Ovary (tissue), 9 donors: ENCODE results near the gene SYPL1. TPM values are rescaled to one million over a fixed set of nuclear protein-coding genes. Genes with fewer than 3 reads are reported as not detected.

Source experiments
- DNase-seq, 5 donors: peaks; one replicate each; pipeline ENCODE4 v3.0.0-alpha.2; 2019 to 2020
- H3K27ac ChIP-seq, 2 donors: fragments of 200-600 bp; one replicate each; pipeline versions ENCODE4 v1.5.1 to v1.8.0; 2019 to 2022
- H3K27me3 ChIP-seq: fragments of 200-600 bp; one replicate; pipeline ENCODE4 v1.8.0; 2022
- H3K36me3 ChIP-seq: fragments of 200-600 bp; sonication (generic); one replicate; pipeline ENCODE4 v1.5.1; 2019
- H3K4me1 ChIP-seq: one replicate; pipeline ENCODE4 v1.8.1; 2013; ENCODE audit warnings: mild to moderate bottlenecking, moderate library complexity; ENCODE audit not compliant: insufficient read depth
- H3K4me3 ChIP-seq: fragments of 200-600 bp; sonication (generic); one replicate; pipeline ENCODE4 v1.5.1; 2017
- H3K9me3 ChIP-seq, 2 donors: fragments of 200-600 bp in 1 of 2; sonication (generic) in 1 of 2; one replicate each; pipeline versions ENCODE4 v1.5.1 to v1.8.1; 2013 to 2019; ENCODE audit warnings: mild to moderate bottlenecking in 1 of 2, moderate library complexity in 1 of 2
- EP300 ChIP-seq: sonication (generic); formaldehyde crosslinking; IDR thresholded peaks from one replicate; pipeline ENCODE4 v1.6.1; 2017; ENCODE audit warnings: antibody characterized with exemption
- POLR2A ChIP-seq: fragments of 450-650 bp; IDR thresholded peaks from one replicate; pipeline ENCODE4 v1.6.1; 2017; ENCODE audit warnings: antibody characterized with exemption, mild to moderate bottlenecking, moderate library complexity
- WGBS, 3 donors: extraction: QIAGEN DNeasy Blood & Tissue Kit in 1 of 3; methylation state at CpG; one replicate each; pipeline versions ENCODE4 v1.1.5 to v1.1.7; 2013 to 2017; 5-methylcytosine and 5-hydroxymethylcytosine counted together
- intact Hi-C, 4 donors: fragments of 100-400 bp; cut with DNase I; formaldehyde crosslinking; loops; one replicate each; pipeline versions ENCODE4 v1.11.0 to v1.15.1; 2022 to 2023
- polyA plus RNA-seq, 2 donors: library from polyadenylated mRNA; stranded (reverse); fragments of 200-250 nt in 1 of 2; fragments of 350-450 nt in 1 of 2; fragmentation: Illumina TruSeq in 1 of 2; extraction: RNeasy Lipid Tissue Mini Kit (QIAGEN cat#74804) in 1 of 2; gene quantifications; one replicate each; pipeline ENCODE4 v1.2.3, GENCODE V29; 2013 to 2014
- total RNA-seq, 7 donors: library from RNA; depleted of rRNA in 2 of 7; stranded (reverse); fragments of >200 nt in 2 of 7; fragmentation: NEBNext Ultra II Directional in 3 of 7; extraction: Animal tissue kit (Norgen Biotek cat#: 25700) in 3 of 7; gene quantifications; one replicate each; pipeline versions ENCODE4 v1.1.0 to v1.2.4, GENCODE V29; 2016 to 2023
- TF ChIP-seq, protein P1 (sequence below), 3 donors: fragments of 450-650 bp in 2 of 3; fragments of 200-600 bp in 1 of 3; IDR thresholded peaks; one replicate each; pipeline versions ENCODE4 v1.5.1 to v1.8.0; 2016 to 2022; ENCODE audit warnings: antibody characterized with exemption in 3 of 3, mild to moderate bottlenecking in 1 of 3
- donor health status: DM: no; HTN: no; CAD: no; lungs with moderate emphysema.
- donor health status: DM: no; HTN: no; CAD: no.
- donor health status: Bipolar disorder and iron deficiency.
- donor health status: DM: yes; HTN: yes; CAD: no.
- donor health status: DM: no; HTN: no; CAD: no.
- donor health status: DM: yes; HTN: yes; CAD: no.

Gene SYPL1
- total and polyA plus RNA-seq, 9 donors: 71.5 to 127 (median 83.5) TPM

DNA sequence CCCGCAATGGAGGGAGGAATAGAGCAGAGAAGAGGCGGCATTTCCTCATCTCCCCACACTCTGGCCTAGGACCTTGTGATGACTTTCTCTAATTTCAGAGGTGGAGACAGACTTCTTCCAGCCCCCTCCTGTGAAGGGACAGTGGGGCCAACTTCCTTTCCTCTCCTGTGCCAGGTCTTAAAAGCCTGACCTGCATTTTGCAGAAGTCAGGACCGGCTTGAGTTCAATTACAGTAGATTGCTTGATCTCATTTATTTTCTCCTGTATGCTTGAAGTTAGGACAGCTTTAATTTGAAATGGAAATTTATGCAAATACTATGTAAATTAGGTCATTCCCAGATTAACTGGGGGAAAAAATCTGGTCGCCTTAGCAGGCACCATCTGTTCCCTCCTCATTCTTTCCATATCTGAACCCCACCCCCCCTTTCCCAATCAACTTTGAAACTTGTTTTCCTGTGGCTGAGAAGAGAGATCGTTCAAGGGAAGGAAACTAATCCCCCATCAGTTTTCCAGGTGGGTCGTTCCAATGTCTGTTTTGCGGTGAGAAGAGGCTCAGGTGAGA lies 57.1 kb downstream of the SYPL1 start:
- H3K4me3 ChIP-seq: no peak overlapping the region
- TF ChIP-seq POLR2A (no peak), EP300 (no peak)
- TF ChIP-seq, protein P1, sequence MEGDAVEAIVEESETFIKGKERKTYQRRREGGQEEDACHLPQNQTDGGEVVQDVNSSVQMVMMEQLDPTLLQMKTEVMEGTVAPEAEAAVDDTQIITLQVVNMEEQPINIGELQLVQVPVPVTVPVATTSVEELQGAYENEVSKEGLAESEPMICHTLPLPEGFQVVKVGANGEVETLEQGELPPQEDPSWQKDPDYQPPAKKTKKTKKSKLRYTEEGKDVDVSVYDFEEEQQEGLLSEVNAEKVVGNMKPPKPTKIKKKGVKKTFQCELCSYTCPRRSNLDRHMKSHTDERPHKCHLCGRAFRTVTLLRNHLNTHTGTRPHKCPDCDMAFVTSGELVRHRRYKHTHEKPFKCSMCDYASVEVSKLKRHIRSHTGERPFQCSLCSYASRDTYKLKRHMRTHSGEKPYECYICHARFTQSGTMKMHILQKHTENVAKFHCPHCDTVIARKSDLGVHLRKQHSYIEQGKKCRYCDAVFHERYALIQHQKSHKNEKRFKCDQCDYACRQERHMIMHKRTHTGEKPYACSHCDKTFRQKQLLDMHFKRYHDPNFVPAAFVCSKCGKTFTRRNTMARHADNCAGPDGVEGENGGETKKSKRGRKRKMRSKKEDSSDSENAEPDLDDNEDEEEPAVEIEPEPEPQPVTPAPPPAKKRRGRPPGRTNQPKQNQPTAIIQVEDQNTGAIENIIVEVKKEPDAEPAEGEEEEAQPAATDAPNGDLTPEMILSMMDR (IDR thresholded peaks at IDR 0.05): no peak
- H3K27me3 ChIP-seq: no peaks in the 10 kb centered on the region
- H3K9me3 ChIP-seq: no peaks in the 10 kb centered on the region
- no peaks in the 10 kb centered on the region for H3K36me3 ChIP-seq
- WGBS, 3 donors: 76 to 82% (median 81%) methylated on average over 7 of the region's 7 CpGs
- no peaks in the 10 kb centered on the region for H3K4me1 ChIP-seq
- no peak overlapping the region for H3K27ac ChIP-seq
- no peak for DNase-seq
- intact Hi-C loops: loop anchor here in 2 of 4 donors (5.0 kb wide), 1 partner anchor 97 kb away; no protein-coding TSS in a partner anchor

DNA sequence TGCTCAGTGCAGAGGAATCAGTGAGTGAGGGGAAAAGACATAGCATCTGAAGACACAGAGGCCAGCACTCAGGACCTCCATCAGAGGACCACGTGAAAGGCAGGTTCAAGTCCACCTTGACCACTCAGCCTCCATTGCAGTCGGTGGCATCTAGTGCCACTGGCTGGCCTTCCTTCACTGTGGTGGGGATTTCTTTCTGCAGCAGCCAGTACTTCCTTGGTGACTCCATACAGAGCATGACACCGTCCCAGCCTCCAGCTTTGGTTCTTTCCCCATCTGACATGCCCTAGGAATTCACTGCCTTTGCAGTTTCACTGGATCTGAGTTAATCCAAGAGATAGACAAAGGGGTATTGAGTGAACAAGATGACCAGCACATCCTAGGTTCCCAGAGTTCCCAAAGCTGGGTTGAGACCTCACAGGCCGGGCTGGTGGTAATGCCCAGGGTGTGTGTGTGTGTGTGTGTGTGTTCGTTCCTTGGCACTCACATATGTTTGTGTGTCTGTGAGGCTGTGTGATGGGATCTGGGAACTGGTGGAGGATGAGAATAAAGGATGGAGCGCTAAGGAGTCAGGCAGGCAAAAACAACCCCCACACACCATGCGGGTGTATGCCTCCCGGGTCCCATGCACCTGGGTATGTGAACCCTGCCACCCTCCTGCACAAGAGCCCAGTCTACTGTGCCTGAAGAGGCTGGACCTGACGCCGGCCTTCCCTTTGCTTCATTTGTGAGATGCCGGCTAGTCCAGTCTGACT lies 57.8 kb downstream of the SYPL1 start:
- TF ChIP-seq POLR2A (no peak), EP300 (no peak)
- TF ChIP-seq, protein P1 (IDR thresholded peaks at IDR 0.05): no peak
- Histone ChIP-seq H3K36me3 (no peaks in the 10 kb centered on the region), H3K4me3 (no peak overlapping the region), H3K4me1 (no peaks in the 10 kb centered on the region), H3K9me3 (no peaks in the 10 kb centered on the region), H3K27me3 (no peaks in the 10 kb centered on the region), H3K27ac (no peak overlapping the region)
- 92 to 96% (median 92%) methylated on average over 11 of the region's 11 CpGs for WGBS, 3 donors
- intact Hi-C loops: no loop called here
- DNase-seq: no peak

DNA sequence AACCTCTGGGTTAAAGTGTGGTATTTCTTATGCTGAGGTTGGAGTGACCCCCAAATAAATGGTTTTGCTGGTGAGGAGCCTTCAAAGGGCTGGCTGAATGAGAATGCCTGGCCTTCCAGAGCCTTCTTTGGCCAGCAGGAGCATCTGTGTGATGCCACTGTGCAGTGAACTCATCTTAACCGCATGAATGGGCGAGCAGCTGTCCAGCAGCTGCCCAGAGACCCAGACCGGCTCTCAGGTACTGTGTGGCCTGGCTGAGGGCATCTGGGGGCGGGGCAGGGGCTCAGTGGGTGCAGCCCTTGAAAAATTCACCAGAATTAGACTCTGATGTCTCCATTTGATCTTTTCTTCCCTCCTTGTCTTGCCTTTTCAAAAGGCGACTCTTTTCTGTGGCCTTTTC lies 59.0 kb downstream of the SYPL1 start:
- Histone ChIP-seq H3K36me3 (no peaks in the 10 kb centered on the region), H3K27ac (no peak overlapping the region), H3K4me1 (no peaks in the 10 kb centered on the region), H3K9me3 (no peaks in the 10 kb centered on the region), H3K4me3 (no peak overlapping the region), H3K27me3 (no peaks in the 10 kb centered on the region)
- 64 to 79% (median 76%) methylated on average over 5 of the region's 5 CpGs for WGBS, 3 donors
- TF ChIP-seq, protein P1 (IDR thresholded peaks at IDR 0.05): no peak
- TF ChIP-seq POLR2A (no peak), EP300 (no peak)
- intact Hi-C loops: no loop called here
- DNase-seq: no peak

DNA sequence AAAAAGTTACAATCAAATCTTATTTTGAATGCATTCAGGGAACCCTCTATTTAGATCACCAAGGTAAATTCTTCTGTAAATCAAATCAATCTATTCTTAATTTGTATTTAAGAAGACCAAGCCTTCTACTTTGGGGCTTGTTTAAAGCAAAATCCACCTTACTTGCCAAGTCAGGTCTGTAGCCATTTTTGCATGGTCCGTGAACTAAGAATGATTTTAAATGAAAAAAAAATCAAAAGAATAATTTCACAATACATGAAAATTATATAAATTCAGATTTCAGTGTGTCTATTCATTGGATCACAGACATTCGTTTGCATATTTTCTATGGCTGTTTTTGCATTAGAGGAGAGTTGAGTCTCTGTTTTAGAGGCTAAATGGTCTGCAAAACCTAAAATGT lies 59.4 kb downstream of the SYPL1 start:
- Histone ChIP-seq H3K27ac (no peak overlapping the region), H3K4me1 (no peaks in the 10 kb centered on the region), H3K27me3 (no peaks in the 10 kb centered on the region), H3K36me3 (no peaks in the 10 kb centered on the region), H3K4me3 (no peak overlapping the region), H3K9me3 (no peaks in the 10 kb centered on the region)
- DNase-seq: no peak
- intact Hi-C loops: no loop called here
- TF ChIP-seq EP300: no peak
- TF ChIP-seq, protein P1 (IDR thresholded peaks at IDR 0.05): no peak
- TF ChIP-seq POLR2A: no peak
- WGBS, 3 donors: 38 to 64% (median 51%) methylated on average over 2 of the region's 2 CpGs
